ENCODE results near the gene CCDC110.

DNA sequence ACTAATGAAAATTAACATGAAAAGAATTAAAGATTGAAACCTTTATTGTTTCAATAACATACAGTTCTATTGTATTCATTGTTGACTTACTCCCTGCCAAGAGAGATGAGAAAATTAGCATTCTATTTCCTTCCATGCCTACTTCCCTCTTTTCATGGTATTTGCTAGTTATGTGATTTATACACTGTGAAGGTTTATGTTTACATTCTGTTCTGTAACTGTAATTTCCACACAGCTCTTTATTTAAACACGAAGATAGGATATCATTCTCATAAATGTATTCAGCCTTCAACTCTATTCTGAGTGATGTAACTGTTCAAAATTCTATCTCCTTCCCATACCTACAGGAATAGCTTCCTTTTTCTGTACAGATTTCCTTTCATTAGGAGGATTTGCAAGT lies 6.6 kb downstream of the CCDC110 start:
- TF ChIP-seq CTCF (IDR thresholded peaks at IDR 0.05) (no peak), POLR2A (IDR thresholded peaks at IDR 0.05) (no peak)

Measured in heart left ventricle (tissue), 13 donors.